Fibroblast of skin of abdomen (primary cell): ENCODE data around the gene NFAM1.

Experiments used
- DNase-seq: peaks from one replicate; pipeline ENCODE4 v3.0.0-alpha.2; 2013

The NFAM1 gene

DNA sequence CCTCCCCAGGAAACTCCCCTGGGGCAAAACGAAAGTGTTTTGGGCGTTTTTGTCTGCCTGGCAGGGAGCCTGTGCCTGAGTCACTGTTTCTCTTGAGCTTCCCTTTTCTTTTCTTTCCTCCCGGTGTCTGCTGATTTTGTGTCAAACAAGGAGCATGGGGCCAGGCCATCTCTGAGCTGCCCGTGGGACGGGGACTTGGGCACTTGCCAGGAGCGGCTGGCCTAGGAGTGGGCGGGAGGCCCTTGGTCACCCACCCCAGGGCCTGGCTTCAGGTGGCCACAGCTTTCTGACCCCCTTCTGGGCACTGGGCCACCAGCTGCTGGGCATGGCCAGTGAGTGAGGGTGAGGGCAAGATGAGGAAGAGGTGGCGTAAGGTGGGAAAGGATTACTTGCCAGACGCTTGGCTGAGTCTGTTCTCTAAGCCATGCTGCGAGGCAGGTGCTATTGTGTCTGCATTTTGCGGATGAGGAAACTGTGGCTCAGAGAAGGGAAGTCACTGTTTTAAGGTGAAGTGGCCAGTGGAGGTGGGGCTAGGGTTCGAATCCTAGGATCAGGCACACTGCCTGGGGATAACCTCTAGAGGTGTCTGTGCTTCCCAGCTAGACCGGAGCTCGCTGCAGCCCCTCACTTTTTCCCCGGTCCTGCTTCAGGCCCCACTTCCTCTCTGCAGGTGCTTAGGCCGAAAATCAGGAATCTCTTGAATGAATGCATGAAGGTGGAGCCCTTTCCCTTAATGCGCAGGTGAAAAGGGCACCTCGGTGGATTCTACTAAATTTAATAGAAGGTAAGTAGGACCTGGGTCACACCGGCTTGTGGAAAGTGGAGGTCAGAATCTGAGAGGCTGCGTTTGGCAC is 7.8 kb upstream of the NFAM1 start:
- DNase-seq = no peak

DNA sequence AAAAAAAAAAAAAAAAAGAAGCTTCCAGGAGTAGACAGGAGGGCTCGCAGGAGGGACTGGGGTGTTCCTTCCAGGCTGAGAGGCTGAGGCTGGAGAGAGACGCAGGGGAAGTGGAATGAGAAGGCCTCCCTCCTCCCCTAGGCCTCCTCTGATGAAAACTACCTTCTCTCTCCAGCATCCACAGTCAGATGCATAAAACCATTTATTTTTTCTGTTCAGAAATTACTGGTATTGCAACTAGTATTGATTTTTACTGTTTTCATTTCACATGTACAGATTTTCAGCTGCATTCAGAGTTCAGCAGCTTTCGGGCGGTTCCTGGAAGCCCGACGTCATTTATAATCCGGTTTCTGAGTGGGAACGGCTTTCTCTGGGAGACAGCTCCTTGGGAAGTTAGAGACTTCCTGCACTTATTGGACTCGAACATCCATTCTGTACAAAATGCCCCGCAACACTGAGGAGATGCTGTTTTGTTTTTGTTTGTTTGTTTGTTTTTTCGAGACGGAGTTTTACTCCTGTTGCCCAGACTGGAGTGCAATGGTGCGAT is 6.9 kb upstream of the NFAM1 start:
- no peak for DNase-seq

DNA sequence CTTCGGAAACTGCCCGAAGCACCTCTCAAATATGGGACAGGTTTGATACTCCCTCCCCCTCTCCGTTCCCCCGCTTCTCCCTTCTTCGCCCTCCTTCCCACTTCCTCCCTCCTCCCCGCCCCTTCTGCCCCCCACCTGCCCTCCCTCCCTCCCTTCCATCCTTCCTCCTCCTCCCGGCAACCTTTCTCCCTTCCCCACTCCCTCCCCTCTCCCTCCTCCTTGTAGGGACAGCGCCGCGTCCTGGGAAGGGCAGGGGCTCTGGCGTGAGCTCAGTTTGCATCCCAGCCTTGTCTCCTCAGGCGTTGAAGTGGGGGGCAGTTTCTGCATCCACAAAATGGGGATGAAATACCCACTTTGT is 6.1 kb upstream of the NFAM1 start:
- no peak for DNase-seq

DNA sequence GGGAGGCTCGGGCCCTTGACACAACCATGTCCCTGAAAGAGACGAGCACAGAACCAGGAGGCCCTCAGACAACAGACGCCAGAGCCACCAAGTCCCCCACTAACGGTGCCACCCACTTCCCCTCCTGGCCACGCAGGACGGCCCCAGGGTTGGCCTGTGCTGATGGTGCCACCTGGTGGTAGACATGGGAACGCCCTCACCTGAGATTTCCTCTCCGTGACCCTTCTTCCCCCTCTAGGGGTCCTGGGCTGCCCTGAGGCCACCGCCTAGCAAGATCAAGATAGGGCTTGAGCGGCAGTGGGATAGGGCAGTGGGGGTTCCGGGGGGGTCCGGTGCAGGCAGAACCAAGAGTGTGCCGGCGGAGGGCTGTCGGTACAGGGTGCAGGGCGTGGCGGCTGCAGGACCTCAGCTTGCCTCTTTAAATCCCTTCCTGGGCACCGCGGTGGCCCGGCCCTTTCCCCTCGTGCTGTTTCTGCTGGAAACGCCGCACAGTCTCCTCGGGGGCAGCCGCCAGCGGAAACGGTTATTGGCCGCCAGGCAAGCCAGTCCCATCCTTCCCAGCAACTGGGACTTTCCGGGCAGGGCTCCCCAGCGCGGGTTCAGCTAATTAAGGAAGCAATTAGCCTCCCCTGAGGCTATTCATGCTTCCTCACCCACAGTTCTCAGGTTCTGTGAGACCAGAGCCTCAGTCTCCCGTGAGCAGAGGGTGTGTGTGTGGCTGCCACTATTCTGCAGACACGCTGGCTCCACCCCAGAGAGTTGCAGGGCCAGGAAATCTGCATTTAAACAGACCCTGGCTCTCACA is 5.5 kb upstream of the NFAM1 start:
- DNase-seq = peak; percentile 47

DNA sequence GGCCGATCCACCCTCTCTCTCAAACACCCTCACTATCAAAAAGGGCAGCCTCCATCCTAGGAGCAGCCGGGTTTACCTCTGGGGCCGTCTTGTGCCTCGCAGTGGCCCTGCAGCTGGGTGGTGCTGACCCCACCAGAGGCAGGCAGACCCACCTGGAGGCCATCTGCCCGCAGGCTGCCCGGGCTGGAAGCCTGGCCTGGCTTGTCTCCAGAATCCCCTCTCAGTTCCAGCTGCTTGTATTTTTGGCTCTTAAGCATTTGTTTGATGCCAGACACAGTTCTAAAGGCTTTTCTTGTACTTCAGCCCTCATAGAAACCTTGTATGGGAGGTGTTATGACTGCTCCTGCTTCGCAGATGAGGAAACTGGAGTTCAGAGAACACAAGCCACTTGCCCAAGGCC is 4.2 kb upstream of the NFAM1 start:
- DNase-seq = no peak

DNA sequence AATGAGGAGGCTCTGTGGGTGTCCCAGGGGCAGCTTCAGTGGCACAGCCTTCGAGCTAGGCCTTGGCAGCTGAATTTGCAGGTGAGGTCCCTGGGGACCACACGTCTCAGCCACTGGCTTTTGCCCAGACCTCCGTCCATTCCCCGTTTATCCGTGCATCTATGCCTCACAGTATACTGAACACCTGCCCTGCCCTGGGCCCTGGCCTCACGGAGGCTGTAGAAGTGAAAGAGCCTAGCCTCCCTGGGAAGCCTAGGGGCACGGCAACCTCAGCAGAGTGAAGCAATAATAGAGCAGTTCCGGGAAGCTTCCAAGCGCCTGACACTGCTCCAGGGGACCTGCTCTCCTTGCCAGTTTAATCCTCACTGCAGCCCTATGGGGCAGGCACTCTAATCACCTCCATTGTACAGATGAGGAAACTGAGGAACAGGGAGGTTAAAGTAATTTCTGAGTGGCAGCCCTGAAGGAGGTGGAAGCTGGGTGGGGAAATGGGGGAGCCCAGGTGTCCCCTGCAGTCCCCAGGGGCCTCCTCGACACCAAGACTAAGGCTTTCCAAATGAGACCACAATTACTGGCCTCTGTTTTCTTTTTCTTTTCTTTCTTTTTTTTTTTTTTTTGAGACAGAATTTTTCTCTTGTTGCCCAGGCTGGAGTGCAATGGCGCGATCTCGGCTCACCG is 2.7 kb upstream of the NFAM1 start:
- no peak for DNase-seq

DNA sequence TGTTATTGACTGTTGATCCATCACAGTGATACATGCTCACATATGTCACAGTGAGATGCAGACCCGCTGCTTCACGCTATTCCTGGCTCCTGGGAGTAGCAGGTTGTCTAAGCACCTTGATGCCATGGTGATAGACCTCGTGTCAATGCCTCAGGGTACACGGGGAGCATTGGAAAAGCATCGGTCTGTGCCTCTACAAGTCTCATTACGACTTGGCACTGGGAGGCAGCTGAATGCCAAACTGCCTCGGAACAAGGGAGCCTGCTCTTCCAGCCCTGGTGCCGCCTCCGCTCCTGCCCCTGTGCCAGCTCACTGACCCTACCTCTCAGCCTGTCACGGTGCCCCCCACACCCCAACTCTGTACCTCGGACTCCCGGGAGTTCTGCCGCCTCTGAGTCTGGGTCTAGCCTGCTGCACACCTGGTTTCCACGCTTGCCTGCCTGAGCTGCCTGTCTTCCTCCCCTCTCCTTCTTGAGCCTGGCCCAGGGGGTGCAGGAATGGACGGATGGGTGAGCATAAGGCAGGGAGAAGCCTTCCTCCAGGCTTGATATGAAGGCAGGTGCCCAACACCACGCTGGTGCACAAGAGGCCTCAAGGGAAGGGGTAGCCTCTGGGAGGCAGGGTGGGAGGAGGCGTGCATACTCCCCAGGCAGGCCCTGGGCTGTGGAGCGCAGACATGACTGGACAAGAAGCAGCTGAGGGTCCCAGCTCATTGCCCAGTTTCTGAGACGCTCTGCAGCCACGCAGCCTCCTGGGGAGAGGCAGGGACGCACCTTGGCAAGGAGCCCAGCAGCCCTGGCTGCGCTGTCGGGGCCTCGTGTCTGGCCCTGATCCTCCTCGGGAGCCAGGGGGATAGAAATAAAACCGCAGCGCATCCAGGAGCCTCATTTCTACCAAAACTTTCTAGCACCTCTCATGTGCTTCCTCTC is 1.8 kb upstream of the NFAM1 start:
- no peak for DNase-seq

DNA sequence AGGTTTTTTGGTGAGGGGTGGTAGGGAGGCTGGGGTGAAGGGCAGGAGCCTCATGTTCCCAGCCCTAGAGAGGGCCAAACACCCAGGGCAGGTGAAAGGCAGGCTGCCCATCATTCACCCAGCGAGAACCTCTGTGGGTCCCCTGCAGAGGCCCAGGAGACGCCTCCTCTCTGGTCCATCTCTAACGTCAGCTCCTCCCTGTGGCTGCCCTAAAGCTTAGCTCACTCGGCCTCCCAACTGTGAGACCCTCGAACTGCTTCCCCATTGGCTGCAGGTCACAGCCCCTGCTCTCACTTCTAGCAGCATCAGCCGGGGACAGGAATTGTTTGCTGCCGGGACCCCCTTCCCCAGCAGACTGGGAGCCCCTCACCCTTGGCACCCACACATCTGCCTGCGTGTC is 615 bp upstream of the NFAM1 start:
- no peak for DNase-seq

DNA sequence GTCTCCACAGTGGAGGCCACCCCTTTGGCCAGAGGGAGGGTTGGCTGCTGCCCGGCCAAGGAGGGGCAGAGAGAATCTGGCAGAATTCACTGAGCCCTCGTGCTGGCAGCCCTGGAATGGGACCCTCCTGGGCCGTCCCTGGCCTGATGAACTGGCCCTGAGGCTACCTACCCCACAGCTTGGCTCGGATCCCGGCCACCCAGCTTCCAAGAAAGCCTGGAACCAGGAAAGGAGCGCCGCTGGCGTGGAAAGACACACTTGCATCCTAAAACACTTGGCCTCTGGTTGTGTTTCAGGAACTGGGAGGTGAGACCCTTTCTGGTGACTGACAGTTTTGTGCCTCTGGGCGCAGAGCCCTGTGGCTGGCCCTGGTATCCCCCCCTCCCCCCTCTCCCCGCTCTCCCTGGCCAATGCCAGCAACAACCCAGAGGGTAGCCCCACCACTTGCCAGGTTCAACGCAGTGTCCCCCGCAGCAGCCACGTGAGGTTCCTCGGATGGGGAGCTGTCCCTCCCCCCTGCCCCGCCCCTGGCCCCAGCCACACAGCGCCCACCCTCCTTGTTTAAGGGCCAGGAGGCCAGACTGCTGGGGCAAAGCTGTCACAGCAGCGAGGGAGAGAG is 693 bp downstream of the NFAM1 start:
- DNase-seq = no peak

DNA sequence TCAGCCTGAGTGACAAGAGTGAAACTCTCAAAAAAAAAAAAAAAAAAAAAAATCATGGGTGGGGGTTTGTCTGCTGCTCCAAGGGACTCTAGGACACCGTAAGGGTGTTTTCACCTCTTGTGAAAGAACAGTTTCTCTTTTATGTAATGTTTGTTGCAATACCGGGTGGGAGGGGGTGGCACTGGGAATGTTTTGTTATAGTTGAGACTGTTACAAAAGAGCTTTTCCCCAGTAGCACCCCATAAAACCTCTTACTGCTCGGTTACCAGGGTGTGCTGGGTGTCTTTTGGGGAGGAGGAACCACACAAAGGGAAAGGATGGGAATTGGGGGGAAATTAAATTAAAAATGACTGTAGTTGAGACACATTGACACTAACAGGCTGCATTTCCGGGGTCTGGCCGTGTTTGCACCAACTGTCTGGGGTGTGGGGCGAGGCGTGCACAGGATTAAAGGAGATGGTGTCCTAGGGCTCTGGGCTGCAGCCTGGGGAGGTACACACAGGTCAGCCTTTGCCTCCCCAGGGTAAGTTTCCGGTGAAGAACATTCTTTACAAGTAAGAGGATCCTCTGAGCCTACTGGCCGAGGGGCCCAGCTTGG is 1.6 kb downstream of the NFAM1 start:
- no peak for DNase-seq

DNA sequence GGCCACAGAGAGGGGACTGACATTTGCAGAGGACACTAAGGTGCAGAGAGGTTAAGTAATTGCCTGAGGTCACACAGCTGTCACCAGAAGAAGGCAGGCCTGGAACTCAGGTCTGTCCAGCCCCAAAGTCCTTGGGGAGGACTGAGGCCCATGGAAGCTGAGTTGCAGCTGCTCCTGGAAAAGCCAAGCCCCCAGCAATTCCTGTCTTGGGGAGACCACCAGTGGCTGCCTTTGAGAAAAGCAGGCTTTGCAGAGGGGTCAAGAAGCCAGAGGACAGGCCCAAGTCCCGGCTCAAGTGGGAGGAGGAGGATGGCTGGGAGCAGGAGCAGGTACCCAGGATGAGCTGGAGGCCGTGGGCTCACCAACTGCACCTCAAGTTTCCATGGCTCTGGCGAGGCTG is 3.4 kb downstream of the NFAM1 start:
- DNase-seq = no peak

DNA sequence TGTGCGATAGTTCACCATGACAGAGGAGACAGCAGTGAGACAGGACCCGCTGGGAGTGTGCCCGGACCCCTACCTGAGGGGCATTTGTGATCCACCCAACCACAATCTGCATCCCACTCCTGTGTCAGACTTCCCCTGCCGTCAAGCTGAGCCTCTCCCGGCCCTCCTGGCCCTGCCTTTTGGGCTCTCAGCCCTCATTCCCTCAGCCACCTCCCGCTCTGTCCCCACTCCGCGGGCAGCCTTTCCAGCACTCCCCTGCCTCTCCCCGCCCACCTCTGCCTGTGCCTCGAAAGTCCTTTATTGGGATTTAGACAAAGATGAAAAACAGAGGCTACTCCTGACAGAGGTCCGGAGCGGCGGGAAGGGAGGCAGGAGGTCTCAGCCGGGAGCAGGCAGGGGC is 4.2 kb downstream of the NFAM1 start:
- DNase-seq = no peak

DNA sequence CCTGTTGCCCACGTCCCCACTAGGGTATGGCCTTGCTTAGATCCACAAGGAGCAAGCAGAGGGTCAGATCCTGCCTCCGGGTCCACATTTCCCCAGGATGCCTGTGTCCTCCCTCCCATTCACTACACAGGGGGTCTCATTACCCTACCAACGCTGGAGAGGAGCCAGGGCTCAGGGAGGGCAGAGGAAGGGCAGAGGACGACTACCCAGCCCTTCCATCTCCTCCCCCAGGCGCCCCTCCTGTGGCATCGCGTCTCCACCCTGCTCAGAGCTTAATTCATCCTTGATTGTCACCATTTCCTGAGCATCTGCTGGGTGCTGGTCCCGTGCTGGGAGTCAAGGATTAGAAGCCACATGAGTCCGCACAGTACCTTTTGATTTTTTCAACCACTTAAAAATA is 5.0 kb downstream of the NFAM1 start:
- DNase-seq = no peak

DNA sequence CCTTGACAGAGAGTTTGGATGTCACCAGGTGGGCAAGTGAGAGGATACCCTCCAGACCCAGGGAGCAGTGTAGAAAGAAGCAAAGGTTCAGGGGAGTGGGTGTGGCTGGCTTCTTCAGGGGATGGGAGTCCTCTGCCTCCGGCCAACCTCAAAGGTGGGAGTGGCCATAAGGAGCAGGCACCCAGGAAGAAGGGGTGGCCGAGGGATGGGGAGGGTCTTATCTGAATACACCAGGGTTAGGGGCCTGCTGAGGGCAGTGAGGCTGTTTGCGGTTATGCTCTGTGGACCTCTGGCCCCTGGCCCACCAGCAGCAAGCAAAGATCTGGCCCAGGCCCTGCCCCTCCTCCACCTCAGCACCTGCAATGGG is 6.2 kb downstream of the NFAM1 start:
- DNase-seq = no peak

DNA sequence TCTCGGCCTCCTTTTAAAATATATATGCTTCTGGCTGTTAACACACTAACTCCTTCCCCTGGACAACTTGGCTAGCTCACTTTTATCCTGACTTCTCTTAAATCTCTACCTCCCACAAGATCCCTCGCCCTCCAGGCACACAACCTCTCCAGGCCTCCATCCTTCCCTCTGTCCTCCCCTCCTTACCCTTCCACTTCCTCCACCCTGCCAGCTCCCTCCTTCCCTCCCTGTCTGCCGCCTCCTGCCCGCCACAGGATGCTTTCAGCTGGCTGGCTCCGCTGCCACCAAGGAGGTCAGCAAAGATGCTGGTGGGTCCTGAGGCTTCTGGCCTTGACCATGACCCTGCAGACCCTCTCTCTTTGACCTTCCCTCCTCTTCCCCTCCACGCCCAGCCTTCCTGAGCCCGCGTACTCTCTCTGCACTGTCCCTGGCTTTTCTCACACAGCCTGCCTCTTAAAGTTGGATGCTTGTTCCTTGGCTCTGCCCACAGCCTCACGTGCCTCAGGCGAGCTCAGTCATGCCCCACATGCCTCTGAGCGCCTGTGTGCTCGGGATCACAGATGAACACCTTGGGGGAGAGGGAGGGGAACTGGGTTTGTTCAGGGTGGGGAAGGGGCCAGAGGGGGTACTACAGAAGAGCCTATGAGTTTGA is 6.7 kb downstream of the NFAM1 start:
- no peak for DNase-seq

DNA sequence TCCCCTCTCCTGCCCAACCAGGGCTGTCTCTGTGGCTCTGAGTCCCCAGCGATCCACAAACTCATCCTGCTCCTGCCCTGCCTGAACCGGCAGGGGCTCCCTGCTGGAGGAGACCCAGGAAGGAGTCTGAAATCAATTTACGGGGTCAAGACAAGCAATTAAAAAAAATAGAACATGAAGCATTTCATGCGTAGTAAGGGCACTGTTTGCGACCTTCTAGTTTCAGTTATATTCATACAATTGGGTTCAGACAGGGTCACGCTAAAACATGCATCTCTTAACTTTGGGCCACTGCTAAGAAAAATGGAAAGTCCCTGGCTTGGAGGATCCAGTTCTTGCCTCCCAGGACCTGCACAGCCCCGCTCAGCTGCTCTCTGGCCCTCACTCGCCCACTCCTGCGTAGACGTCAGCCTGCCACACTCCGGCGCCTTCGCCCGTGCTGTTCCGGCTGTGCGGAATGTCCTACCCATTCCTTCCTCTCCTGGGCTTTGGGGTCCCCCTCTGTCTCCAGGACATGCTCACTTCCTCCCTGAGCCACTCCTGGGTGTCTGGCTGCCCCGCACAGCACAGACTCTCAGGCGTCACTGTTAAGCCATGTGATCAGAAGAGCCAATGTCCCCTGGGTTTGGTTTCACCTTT is 12.8 kb downstream of the NFAM1 start:
- no peak for DNase-seq

DNA sequence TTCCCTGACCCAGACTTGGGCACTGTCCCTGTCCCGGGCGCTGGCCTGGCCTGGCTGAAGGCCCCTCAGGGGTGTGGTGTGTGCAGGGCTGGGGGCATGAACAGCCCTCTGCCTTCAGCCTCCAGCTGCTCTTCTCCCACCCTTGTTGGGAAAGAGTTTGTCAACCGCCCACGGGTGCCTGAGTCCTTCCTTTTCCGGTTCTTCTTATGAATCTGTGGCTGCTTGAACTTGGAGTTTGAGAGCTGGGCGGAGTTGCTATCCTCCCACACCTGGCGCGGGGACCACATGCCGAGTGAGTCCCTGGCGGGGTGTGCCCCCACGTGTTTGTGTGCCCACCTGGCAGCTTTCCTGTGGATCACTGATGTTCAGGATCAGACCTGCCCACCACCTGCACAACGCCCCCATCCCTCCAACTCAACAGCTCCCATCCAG is 13.4 kb downstream of the NFAM1 start:
- DNase-seq = no peak

DNA sequence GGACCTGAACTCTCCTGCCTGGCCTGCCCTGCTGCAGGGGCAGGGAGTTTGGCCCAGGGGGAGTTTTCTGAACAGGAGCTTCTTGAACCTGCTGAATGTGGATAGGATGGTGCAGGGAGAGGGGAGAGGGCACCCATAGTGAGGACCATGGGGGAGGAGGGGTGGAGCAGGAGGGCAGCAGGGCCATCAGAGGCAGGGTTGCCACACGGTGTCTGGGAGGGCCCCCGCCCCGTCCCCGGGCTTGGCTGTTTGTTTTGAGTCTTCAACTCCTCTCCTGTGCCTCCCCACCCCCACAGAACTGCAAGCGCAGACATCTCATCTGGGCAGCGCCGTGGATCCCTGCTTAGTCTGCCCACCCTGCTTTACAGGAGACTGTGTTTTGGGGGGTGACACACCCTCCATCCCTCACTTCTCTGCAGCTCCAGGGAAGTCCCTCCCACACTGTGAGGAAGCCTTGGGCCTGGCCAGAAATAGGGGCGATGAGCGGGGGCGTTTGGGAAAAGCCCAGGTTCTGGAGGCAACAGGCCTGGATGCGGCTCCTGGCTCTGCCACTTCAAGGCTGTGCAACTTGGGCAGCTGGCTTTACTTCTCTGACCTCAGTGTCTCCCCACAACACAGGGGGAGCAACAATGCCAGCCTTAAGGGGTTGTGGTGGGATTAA is 14.4 kb downstream of the NFAM1 start:
- no peak for DNase-seq

DNA sequence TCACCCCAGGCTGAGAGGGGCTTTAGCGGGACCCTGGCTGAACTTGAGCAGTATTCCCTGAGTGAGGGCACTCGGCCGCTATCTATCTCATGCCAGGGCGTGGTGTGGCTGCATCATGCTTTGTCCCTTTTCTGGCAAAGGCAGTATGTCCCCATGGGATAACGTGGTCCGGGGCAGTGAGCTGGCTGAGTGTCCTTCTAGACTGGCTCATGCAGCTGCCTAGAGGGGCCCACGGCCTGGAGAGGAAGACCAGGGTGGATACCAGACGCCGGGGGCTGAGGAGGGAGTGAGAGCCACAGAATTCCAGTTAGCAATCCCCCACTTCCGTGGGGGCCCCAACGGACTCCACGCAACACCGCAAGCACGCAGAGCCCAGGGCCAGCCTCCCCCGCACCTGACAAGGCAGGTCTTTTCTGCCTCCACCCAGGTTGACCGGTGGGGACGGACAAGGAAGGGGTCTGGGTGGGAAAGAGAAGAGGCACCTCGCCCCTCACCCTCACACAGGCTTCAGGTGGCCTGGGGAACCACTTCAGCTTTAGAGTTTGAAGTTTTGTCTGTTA is 15.5 kb downstream of the NFAM1 start:
- no peak for DNase-seq
